Putamen (tissue), 1 donor: ENCODE data around the gene HS6ST3.
A peak's percentile ranks its signal among the peaks of the same experiment; 100 is the strongest.

Experiments
- DNase-seq: peaks from one replicate; pipeline ENCODE4 v3.0.0-alpha.2; 2016; ENCODE audit warnings: low spot score

Gene HS6ST3

GRCh38 chr13:96652506-96652905 is 562.6 kb downstream of the HS6ST3 start:
- DNase-seq, result no peak

- no peak for DNase-seq
These were observed 571.7 kb downstream of the HS6ST3 start for GRCh38 chr13:96661612-96662011.

GRCh38 chr13:96662036-96662435 is 572.1 kb downstream of the HS6ST3 start:
- DNase-seq, result no peak

DNA sequence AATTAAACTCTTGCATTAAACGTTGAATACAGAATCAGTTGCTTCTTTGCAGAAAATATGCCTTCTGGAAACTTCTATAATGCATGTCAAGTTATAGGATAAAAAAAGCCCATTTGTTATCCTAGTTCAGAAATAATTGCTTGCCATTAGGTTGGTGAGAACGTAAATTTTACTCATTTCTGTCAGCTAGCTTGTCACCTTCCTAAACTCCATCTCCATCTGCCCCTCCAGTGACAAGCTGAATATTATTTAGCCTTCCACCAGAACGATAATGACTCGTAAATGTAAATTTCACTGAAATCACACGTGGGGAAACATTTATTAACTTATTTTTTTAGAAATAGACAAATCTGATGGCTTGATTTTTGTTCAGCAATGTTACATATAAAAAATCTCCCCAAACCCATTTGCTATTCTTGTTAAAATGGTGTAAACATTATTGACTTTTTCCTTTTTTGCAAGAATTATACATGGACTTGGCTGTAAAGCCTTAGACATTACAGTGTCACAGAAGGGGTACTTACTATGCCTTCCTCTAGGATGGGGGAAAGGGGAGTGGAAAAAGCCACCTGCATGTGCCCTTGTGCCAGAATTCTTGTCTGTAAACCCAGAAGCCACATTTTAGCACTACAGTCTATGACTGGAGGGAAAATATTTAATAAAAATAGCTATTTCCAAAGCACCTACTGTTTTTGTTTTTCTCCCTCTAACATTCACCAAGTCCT is 577.5 kb downstream of the HS6ST3 start:
- DNase-seq, result no peak

DNA sequence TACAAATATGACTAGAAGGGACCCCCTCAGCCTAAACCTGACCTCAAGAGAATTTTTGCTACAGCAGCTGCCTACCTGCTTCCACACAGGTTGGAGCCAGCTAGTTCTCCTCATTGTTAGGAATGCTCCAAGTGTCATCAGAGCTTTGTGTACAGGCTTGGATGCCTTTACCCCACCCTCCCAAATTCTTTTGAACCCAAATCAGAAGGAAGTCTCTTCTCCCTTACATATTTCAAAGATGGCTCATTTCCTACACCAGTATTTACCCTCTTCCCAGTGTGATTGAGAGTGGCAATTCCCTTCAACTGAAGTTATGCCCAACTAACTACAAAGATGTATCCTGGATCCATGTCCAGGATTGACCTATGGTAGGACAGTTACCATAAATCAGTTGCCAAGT is 581.2 kb downstream of the HS6ST3 start:
- no peak for DNase-seq

GRCh38 chr13:96672016-96672415 is 582.1 kb downstream of the HS6ST3 start:
- DNase-seq, result no peak

DNA sequence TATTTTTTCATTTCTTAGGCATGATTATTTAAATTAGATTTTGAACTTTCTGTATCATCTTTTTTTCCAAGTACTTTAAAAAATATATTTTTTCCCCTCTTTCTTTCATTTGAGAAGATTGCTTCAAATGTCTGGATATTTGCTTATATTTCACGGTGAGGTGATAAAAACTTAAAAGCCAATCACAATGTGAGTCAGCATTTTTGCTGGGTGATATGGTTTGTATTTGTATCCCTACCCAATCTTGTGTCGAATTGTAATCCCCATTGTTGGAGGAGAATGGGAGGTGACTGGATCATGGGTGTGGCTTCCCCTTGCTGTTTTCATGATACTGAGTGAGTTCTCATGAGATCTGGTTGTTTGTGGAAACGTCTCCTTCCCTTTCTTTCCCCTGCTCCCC is 583.9 kb downstream of the HS6ST3 start:
- DNase-seq, result no peak

DNA sequence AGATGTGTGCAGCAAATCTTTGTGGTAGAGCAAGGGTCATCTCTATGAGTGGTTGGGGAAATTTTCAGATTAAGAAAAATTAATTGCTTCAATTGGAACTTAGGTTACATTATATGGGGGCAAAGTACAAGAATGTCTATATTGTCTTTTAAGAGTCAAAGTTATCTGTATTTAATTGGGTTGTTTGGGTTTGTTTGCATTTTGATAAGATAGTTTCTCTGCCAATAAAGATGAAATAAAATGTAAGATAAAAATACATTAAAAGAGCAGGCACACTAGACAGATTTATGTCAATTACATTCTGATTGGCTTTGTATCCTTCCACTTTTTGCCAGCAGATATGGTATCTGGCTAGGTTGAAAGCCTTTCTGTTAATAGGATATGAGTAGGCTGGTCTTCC is 587.1 kb downstream of the HS6ST3 start:
- DNase-seq, result no peak

- no peak for DNase-seq
These were observed 588.9 kb downstream of the HS6ST3 start for GRCh38 chr13:96678801-96679200.

GRCh38 chr13:96680898-96681297 is 591.0 kb downstream of the HS6ST3 start:
- DNase-seq, result no peak

- DNase-seq, result no peak
These were observed 591.9 kb downstream of the HS6ST3 start for GRCh38 chr13:96681766-96682165.

- DNase-seq, result no peak
These were observed 594.6 kb downstream of the HS6ST3 start for GRCh38 chr13:96684469-96684868.

DNA sequence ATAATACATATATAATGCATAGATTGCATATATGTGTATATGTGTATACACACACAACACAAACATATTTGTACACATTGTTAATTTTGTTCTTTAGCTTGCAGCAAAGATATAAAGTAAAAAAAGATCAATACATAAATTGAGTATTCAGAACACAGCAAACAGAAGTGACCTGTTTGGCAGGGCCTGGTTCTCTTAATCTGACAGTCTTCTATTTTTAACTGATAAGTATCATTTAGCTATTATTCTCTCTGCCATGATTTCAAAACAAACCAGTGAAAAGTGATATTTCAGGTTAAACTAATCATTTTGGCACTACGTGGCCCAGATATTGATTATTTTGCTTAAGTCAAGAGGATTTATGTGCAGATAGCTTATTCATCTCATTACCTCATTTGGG is 595.0 kb downstream of the HS6ST3 start:
- no peak for DNase-seq

DNA sequence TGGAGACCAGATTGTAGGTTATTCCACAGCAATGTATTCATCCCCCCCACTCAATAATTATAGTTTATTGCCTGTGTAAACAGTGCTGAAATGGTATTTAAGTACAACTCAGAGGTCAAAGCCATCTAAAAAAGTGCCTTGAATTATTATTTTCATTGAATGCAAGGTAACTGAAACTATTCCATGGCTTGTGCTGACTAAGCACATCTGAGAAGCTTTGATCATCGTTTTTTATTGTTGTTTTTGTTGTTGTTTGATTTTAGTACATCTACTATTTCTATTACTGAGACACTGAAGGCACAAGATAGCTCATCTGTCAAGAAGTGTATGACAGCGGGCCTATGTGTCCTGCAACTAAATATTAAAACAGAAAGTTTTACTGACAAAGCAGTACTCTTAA is 596.4 kb downstream of the HS6ST3 start:
- DNase-seq, result no peak

GRCh38 chr13:96687191-96687590 is 597.3 kb downstream of the HS6ST3 start:
- DNase-seq, result no peak

DNA sequence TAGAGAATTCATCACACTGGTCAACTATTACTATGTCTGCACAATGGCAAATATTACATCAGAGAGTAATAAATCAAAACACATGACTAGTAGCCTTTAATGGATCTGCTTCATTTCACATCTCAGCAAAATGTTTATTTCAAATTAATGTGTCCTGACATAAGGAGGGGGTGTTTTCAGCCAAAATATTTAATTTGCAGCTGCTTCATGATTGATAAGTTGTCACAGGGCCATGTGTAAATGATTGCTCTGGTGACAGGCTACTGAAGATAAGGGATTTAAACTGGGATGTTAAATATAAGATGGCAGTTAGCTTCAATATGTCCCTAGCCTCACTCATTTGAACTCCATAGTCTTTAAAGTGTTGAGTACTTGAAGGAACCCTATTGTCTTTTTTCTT is 601.1 kb downstream of the HS6ST3 start:
- DNase-seq, result no peak

GRCh38 chr13:96696389-96696900 is 606.5 kb downstream of the HS6ST3 start:
- no peak for DNase-seq

- no peak for DNase-seq
These were observed 610.8 kb downstream of the HS6ST3 start for GRCh38 chr13:96700657-96701056.

DNA sequence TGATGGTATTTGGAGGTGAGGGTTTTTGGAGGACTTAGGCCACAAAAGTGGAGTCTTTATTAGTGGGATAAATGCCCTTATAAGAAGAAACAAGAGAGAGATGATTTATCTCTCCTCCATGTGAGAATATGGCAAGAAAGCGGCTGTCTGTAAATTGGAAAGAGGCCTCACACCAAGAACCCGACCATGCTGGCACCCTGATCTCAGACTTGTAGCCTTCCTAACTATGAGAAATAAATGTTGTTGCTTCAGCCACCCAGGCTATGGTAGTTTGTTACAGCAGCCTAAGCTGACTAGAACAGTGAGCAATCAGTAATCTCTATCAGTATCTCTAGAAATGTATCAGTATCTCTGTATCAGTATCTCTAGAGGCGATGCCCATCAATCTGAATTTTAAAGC is 617.2 kb downstream of the HS6ST3 start:
- DNase-seq, result no peak

- DNase-seq, result no peak
These were observed 620.4 kb downstream of the HS6ST3 start for GRCh38 chr13:96710166-96710862.

DNA sequence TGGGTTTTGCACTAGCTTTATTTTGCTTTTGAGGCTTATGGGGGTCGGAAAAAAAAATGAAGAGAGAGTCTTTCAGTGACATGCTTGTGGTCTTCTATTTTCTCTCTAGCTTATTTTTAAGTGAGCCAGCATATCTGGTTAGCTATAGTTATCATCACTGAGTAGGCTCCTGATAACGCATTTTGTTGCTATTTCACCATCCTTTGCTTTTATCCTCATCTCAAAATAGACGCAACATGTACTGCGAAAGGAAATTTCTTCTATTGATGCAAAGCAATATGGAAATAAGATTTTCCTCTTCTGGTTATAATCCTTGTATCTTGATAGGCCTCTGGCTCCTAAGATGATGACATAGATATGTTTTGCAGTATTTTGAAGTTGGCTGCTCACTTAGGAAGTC is 630.5 kb downstream of the HS6ST3 start:
- DNase-seq, result no peak

DNA sequence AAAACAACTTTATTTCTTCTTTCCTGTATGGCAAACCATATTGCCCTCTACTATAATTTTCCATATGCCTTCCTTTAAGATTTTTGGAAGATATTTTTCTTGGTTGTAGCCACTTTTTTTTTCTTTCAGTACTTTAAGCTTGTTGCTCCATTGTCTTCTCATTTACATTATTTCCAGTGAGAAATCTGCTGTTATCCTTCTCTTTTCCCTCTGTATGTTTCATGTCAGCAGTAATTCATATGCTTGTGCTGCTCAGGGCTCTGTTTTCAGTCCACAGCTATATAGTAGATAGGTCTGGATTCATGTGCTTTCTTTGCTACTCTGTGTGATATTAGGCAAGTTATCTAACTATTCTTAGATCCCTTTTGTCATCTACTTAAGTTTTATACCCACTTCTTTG is 636.7 kb downstream of the HS6ST3 start:
- DNase-seq, result no peak

- DNase-seq, result peak; percentile 36
These were observed 638.6 kb downstream of the HS6ST3 start for GRCh38 chr13:96728463-96728862.

- DNase-seq, result no peak
These were observed 640.8 kb downstream of the HS6ST3 start for GRCh38 chr13:96730676-96731075.
